ENCODE data around the gene HACD4. TPM values are rescaled to one million over a fixed set of nuclear protein-coding genes. Genes with fewer than 3 reads are reported as not detected.

The HACD4 gene
- total RNA-seq, 1 donor from 2014 or later, result 3.0 TPM

DNA sequence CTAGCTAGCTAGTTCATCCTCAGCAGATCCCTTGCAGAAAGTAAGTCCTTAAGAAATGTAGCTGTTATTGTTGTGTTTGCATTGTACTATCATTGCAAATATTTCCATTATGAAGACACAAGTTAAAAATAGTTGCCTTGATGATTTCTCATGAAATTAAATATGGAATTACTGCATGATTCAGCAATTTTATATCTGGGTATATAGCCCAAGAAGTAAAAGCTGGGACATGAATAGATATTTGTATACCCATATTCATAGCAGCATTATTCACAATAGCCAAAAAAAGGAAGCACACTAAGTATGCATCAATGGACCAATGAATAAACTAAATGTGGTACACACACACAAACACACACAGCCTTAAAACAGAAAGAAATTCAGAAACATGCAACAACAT is 39.5 kb upstream of the HACD4 start:
- no peak for DNase-seq (ENCODE audit: low spot score in 2 of 2, unreplicated experiment in 2 of 2)
- H3K36me3 Mint-ChIP-seq, result no peaks in the 10 kb centered on the region
- H3K9me3 Mint-ChIP-seq, result peaks cover 5% of the 10 kb centered on the region

DNA sequence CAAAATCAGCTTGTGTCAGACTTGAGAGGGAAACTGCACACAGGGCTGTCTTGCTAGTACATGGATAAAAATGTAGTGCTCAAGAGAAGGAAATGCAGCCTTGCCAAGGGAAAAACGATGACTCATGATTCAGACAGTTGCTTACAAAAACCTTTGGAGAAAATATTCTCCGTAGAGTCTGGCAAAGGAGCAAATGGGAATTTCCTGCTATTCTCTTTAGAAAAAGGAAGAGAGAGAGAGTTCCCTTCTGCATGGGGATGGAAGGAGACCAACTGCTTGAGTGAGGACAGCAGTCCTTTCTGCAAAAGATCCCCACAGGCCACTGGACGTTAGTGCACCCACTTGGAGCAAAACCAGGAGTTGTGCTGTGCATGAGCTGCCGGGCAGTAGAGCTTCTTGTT is 38.7 kb upstream of the HACD4 start:
- TF ChIP-seq CTCF (IDR thresholded peaks at IDR 0.05; ENCODE audit: unreplicated experiment), result no peak
- peaks cover 5% of the 10 kb centered on the region for H3K9me3 Mint-ChIP-seq
- H3K4me3 Mint-ChIP-seq, result no peak overlapping the region
- peaks cover 11% of the 10 kb centered on the region for H3K4me1 Mint-ChIP-seq
- H3K36me3 Mint-ChIP-seq, result no peaks in the 10 kb centered on the region
- peaks cover 5% of the 10 kb centered on the region for H3K27me3 Mint-ChIP-seq (ENCODE audit: low read depth)
- DNase-seq (ENCODE audit: low spot score in 2 of 2, unreplicated experiment in 2 of 2), result no peak
- peak overlapping the region; percentile 35 for H3K27ac Mint-ChIP-seq

More for the DNA sequence above, 39.5 kb upstream of the HACD4 start:
- no peak overlapping the region for H3K27ac Mint-ChIP-seq
- peaks cover 5% of the 10 kb centered on the region for H3K27me3 Mint-ChIP-seq (ENCODE audit: low read depth)
- peaks cover 11% of the 10 kb centered on the region for H3K4me1 Mint-ChIP-seq
- no peak overlapping the region for H3K4me3 Mint-ChIP-seq
- no peak for TF ChIP-seq CTCF (IDR thresholded peaks at IDR 0.05; ENCODE audit: unreplicated experiment)

DNA sequence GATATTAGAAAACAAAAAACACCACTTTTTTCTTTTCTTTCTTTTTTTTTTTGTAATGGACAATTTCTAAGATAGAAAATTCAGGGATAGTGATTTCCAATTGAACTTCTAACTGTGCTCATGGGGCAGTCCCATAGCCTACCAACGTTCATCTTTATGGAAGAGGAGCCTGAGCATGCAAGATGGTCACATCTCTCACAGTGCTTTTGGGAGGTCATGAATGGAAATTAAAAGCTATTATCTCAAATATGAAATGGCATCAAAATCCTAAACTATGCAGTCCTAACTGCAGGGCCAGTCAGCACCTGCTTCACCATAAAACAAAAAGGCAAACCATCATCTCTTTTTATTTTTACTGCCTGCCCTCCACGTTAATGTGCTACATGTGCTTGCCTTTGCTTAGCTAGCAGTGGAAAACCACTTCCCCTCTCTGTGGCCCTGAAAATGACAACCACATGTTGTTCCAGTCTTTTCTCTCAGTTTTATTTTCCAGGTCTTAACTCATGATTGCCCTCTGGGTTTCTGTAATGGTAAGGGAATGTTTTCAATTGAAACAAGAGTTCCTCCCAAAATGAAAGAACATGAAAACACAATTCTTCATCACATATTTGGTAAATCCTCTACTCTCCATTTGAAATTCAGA is 29.6 kb upstream of the HACD4 start:
- no peak overlapping the region for H3K27ac Mint-ChIP-seq
- no peak for DNase-seq (ENCODE audit: low spot score in 2 of 2, unreplicated experiment in 2 of 2)
- TF ChIP-seq CTCF (IDR thresholded peaks at IDR 0.05; ENCODE audit: unreplicated experiment), result no peak
- no peak overlapping the region for H3K4me3 Mint-ChIP-seq
- H3K27me3 Mint-ChIP-seq (ENCODE audit: low read depth), result peaks cover 1% of the 10 kb centered on the region
- no peaks in the 10 kb centered on the region for H3K9me3 Mint-ChIP-seq
- H3K36me3 Mint-ChIP-seq, result no peaks in the 10 kb centered on the region
- peaks cover 5% of the 10 kb centered on the region for H3K4me1 Mint-ChIP-seq

DNA sequence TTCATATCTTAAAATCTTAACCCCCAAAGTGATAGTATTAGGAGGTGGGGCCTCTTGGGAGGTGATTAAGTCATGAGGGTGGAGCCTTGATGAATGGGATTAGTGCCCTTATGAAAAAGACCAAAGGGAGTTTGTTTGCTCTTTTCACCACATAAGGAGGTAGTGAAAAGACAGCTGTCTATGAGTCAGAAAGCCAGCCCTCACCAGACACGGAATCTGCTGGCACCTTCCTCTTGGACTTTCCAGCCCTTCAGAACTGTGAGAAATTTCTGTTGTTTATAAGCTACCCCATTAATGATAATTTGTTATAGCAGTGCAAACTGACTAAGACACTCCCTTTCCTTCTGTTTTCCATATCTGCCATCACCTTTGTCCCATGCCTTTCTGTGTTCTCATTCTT is 25.5 kb upstream of the HACD4 start:
- Mint-ChIP-seq H3K9me3 (no peaks in the 10 kb centered on the region), H3K27ac (no peak overlapping the region), H3K4me3 (no peak overlapping the region), H3K4me1 (peaks cover 5% of the 10 kb centered on the region), H3K36me3 (no peaks in the 10 kb centered on the region), H3K27me3 (ENCODE audit: low read depth) (no peaks in the 10 kb centered on the region)
- no peak for DNase-seq (ENCODE audit: low spot score in 2 of 2, unreplicated experiment in 2 of 2)
- no peak for TF ChIP-seq CTCF (IDR thresholded peaks at IDR 0.05; ENCODE audit: unreplicated experiment)

- Mint-ChIP-seq H3K36me3 (no peaks in the 10 kb centered on the region), H3K27me3 (ENCODE audit: low read depth) (no peaks in the 10 kb centered on the region), H3K4me1 (no peaks in the 10 kb centered on the region), H3K9me3 (no peaks in the 10 kb centered on the region), H3K27ac (no peak overlapping the region), H3K4me3 (no peak overlapping the region)
- no peak for TF ChIP-seq CTCF (IDR thresholded peaks at IDR 0.05; ENCODE audit: unreplicated experiment)
- no peak for DNase-seq (ENCODE audit: low spot score in 2 of 2, unreplicated experiment in 2 of 2)
Observed at GRCh38 chr9:21053851-21054250, 22.4 kb upstream of the HACD4 start.

- no peaks in the 10 kb centered on the region for H3K36me3 Mint-ChIP-seq
- no peak for DNase-seq (ENCODE audit: low spot score in 2 of 2, unreplicated experiment in 2 of 2)
- TF ChIP-seq CTCF (IDR thresholded peaks at IDR 0.05; ENCODE audit: unreplicated experiment), result no peak
- H3K27ac Mint-ChIP-seq, result no peak overlapping the region
- no peaks in the 10 kb centered on the region for H3K9me3 Mint-ChIP-seq
- H3K27me3 Mint-ChIP-seq (ENCODE audit: low read depth), result no peaks in the 10 kb centered on the region
- H3K4me3 Mint-ChIP-seq, result no peak overlapping the region
- H3K4me1 Mint-ChIP-seq, result no peaks in the 10 kb centered on the region
Observed at GRCh38 chr9:21047281-21047691, 15.8 kb upstream of the HACD4 start.
